T47D (cell line): ENCODE results near the gene FAM184A.
A peak's percentile ranks its signal among the peaks of the same experiment; 100 is the strongest.

Source experiments
- DNase-seq, 2 experiments: peaks; one replicate each; pipeline versions ENCODE4 v3.0.0 to v3.0.0-alpha.2; 2011 to 2012; ENCODE audit warnings: low read depth in 1 of 2, low spot score in 1 of 2
- JUND ChIP-seq: IDR thresholded peaks from 2 replicates; pipeline ENCODE4 v1.6.1; 2012; ENCODE audit warnings: low read depth
- in situ Hi-C: cut with HindIII; loops from 2 replicates; pipeline ENCODE4 v1.10.0; 2016; ENCODE audit warnings: low sequenced_read_pairs, low pct_unique_long_range_greater_than_20kb

FAM184A gene

GRCh38 chr6:118939683-118940082 is 138.8 kb downstream of the FAM184A start:
- DNase-seq = no peak
- in situ Hi-C loops = no loop called here
- no peak for TF ChIP-seq JUND

- DNase-seq = no peak
- in situ Hi-C loops = no loop called here
- no peak for TF ChIP-seq JUND
These were observed 142.3 kb downstream of the FAM184A start for GRCh38 chr6:118935978-118936703.

- DNase-seq = no peak
- in situ Hi-C loops = no loop called here
- TF ChIP-seq JUND = no peak
These were observed 143.2 kb downstream of the FAM184A start for GRCh38 chr6:118935331-118935668.

- DNase-seq = peak; percentile 67 to 89
- in situ Hi-C loops = no loop called here
- TF ChIP-seq JUND = no peak
These were observed 143.8 kb downstream of the FAM184A start, which contains the start of gene MCM9 for GRCh38 chr6:118934461-118935330. MCM9 (minus strand) TSS chr6:118935159; CDS start chr6:118931723, 3,436 bp downstream.

GRCh38 chr6:118933855-118934460 is 144.5 kb downstream of the FAM184A start:
- TF ChIP-seq JUND = no peak
- in situ Hi-C loops = no loop called here
- no peak for DNase-seq

- in situ Hi-C loops = no loop called here
- no peak for DNase-seq
- TF ChIP-seq JUND = no peak
These were observed 146.0 kb downstream of the FAM184A start for GRCh38 chr6:118932421-118932820.

GRCh38 chr6:118931436-118931835 is 147.0 kb downstream of the FAM184A start:
- TF ChIP-seq JUND = no peak

GRCh38 chr6:118930680-118931079 is 147.8 kb downstream of the FAM184A start:
- DNase-seq = no peak
- no peak for TF ChIP-seq JUND
- in situ Hi-C loops = no loop called here

More at GRCh38 chr6:118931436-118931835, 147.0 kb downstream of the FAM184A start:
- DNase-seq = no peak
- in situ Hi-C loops = no loop called here

GRCh38 chr6:118923035-118923434 is 155.4 kb downstream of the FAM184A start:
- no peak for TF ChIP-seq JUND
- in situ Hi-C loops = no loop called here
- no peak for DNase-seq

GRCh38 chr6:118921084-118921483 is 157.4 kb downstream of the FAM184A start:
- no peak for DNase-seq
- in situ Hi-C loops = no loop called here
- TF ChIP-seq JUND = no peak

GRCh38 chr6:118918329-118918725 is 160.1 kb downstream of the FAM184A start:
- no peak for DNase-seq
- in situ Hi-C loops = no loop called here

GRCh38 chr6:118917546-118918328 is 160.7 kb downstream of the FAM184A start:
- in situ Hi-C loops = no loop called here
- DNase-seq = no peak
- no peak for TF ChIP-seq JUND

More at GRCh38 chr6:118918329-118918725, 160.1 kb downstream of the FAM184A start:
- TF ChIP-seq JUND = no peak
